ENCODE results near the gene ATE1.

GRCh38 chr10:121862042-121862441 lies 65.8 kb downstream of the ATE1 start:
- TF ChIP-seq CTCF (IDR thresholded peaks at IDR 0.05; ENCODE audit: low read length) (no peak), EZH2 (IDR thresholded peaks at IDR 0.05; ENCODE audit: borderline replicate concordance, low read length) (no peak)

Measured in OCI-LY1 (cell line).